ENCODE measurements around the gene RAB40B. TPM values are rescaled to one million over a fixed set of nuclear protein-coding genes. Genes with fewer than 3 reads are reported as not detected.

Gene RAB40B
- total and polyA plus RNA-seq, 2 of the 13 experiments (the other 11 are each of a cell fraction or from before 2014, with no cell fraction given): 6.2 to 6.5 TPM

DNA sequence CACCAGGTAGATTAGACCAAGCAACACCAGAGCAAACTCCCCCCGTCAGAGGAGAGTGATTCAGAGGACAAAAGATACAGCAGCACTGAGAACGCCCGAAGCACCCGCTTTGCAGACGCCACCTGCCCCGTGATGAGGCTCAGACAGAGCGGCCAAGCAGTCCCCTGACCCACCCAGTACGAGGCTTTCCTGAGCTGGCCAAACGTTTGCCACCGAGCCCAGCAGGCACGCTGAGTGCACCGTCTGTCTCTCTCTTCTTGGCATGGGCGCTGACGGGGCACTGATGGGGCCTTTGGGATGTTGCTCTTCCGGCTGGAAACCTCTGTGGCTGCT, 30.9 kb downstream of the RAB40B start:
- no peaks in the 10 kb centered on the region for H3K36me3 ChIP-seq (replicated peaks in 1 of 2; ENCODE audit: control insufficient read depth in 1 of 2, insufficient read depth in 2 of 2, low read length in 2 of 2)
- CTCF ChIA-PET (ENCODE audit: low intra/inter-chr PET ratio, low total read pairs): interaction anchor here (2.2 to 2.7 kb wide), 2 partner anchors 100 to 108 kb away, joined by 18 to 26 read pairs; no protein-coding TSS in a partner anchor
- H4K20me1 ChIP-seq (ENCODE audit: insufficient read depth, low read length): no peaks in the 10 kb centered on the region
- TF ChIP-seq NFKB2 (CRISPR knock-in tag; IDR thresholded peaks at IDR 0.05; ENCODE audit: borderline replicate concordance) (no peak), ZFP1 (CRISPR knock-in tag; IDR thresholded peaks at IDR 0.05) (no peak), NFIC (IDR thresholded peaks at IDR 0.05; ENCODE audit: low read length) (no peak), ZNF816 (CRISPR knock-in tag; IDR thresholded peaks at IDR 0.05; ENCODE audit: borderline replicate concordance) (no peak), KLF13 (CRISPR knock-in tag; IDR thresholded peaks at IDR 0.05) (no peak)
- TF ChIP-seq, protein P1, sequence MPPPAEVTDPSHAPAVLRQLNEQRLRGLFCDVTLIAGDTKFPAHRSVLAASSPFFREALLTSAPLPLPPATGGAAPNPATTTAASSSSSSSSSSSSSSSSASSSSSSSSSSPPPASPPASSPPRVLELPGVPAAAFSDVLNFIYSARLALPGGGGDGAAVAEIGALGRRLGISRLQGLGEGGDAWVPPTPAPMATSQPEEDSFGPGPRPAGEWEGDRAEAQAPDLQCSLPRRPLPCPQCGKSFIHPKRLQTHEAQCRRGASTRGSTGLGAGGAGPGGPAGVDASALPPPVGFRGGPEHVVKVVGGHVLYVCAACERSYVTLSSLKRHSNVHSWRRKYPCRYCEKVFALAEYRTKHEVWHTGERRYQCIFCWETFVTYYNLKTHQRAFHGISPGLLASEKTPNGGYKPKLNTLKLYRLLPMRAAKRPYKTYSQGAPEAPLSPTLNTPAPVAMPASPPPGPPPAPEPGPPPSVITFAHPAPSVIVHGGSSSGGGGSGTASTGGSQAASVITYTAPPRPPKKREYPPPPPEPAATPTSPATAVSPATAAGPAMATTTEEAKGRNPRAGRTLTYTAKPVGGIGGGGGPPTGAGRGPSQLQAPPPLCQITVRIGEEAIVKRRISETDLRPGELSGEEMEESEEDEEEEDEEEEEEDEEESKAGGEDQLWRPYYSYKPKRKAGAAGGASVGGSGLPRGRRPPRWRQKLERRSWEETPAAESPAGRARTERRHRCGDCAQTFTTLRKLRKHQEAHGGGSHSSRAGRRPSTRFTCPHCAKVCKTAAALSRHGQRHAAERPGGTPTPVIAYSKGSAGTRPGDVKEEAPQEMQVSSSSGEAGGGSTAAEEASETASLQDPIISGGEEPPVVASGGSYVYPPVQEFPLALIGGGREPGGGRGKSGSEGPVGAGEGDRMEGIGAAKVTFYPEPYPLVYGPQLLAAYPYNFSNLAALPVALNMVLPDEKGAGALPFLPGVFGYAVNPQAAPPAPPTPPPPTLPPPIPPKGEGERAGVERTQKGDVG (CRISPR knock-in tag; IDR thresholded peaks at IDR 0.05; ENCODE audit: borderline replicate concordance): no peak
- TF ChIP-seq, protein P2, sequence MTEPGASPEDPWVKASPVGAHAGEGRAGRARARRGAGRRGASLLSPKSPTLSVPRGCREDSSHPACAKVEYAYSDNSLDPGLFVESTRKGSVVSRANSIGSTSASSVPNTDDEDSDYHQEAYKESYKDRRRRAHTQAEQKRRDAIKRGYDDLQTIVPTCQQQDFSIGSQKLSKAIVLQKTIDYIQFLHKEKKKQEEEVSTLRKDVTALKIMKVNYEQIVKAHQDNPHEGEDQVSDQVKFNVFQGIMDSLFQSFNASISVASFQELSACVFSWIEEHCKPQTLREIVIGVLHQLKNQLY (CRISPR knock-in tag; IDR thresholded peaks at IDR 0.05): no peak
- peaks cover 17% of the 10 kb centered on the region for H3K4me1 ChIP-seq (ENCODE audit: insufficient read depth, low read length)
- intact Hi-C loops (cut with micrococcal nuclease; ENCODE audit: unreplicated experiment): no loop called here
- no peak for FAIRE-seq
- no peaks in the 10 kb centered on the region for H3K9me3 ChIP-seq (ENCODE audit: low read length)
- POLR2A ChIA-PET: interaction anchor here (1.8 kb wide), 1 partner anchor 44 kb away, joined by 5 read pairs; no protein-coding TSS in a partner anchor
- H3K27ac ChIP-seq (ENCODE audit: extremely low read length, insufficient read depth, low read length): no peak overlapping the region
- no TSS peak for BruUV-seq (replicated peaks)
- H3K79me2 ChIP-seq (ENCODE audit: insufficient read depth, low read length): no peaks in the 10 kb centered on the region
- DNase-seq (ENCODE audit: low spot score): no peak
- in situ Hi-C loops (cut with HindIII; ENCODE audit: extremely low pct_ligation_motif_present, low pct_unique_long_range_greater_than_20kb): loop anchor here (5.0 kb wide), 1 partner anchor 110 kb away; no protein-coding TSS in a partner anchor
- no peak overlapping the region for H3K4me3 ChIP-seq (replicated peaks in 1 of 3; ENCODE audit: insufficient read depth in 1 of 3, low read depth in 2 of 3, low read length in 3 of 3)
- ATAC-seq: no peak
- no peak overlapping the region for H3K9ac ChIP-seq (ENCODE audit: insufficient read depth, low read depth, low read length)
- WGBS (ENCODE audit: low lambda C conversion rate): 84% methylated on average over 15 of the region's 15 CpGs
- no peaks in the 10 kb centered on the region for H3K27me3 ChIP-seq (ENCODE audit: control insufficient read depth in 1 of 2, insufficient read depth in 2 of 2, low read length in 2 of 2)
- no peak overlapping the region for H2AFZ ChIP-seq (ENCODE audit: low read length)
- no peak overlapping the region for H3K4me2 ChIP-seq (ENCODE audit: low read depth, low read length)
